Right lobe of liver (tissue), 6 donors: Measurements from ENCODE around the gene TBCEL. TPM values are rescaled to one million over a fixed set of nuclear protein-coding genes. Genes with fewer than 3 reads are reported as not detected.

ENCODE experiments used
- ATAC-seq, 4 donors: fragments of 200-7000 bp; cut with Tn5 transposase; one replicate each; pipeline ENCODE4 v1.9.1; 2020; ENCODE audit warnings: mild to moderate bottlenecking in 4 of 4, moderate library complexity in 4 of 4
- DNase-seq, 3 donors: peaks; one replicate each; pipeline ENCODE4 v3.0.0-alpha.2; 2020
- H3K27ac ChIP-seq, 3 donors: fragments of 200-600 bp; one replicate each; pipeline ENCODE4 v1.8.0; 2022
- H3K27me3 ChIP-seq, 2 donors: fragments of 200-600 bp; one replicate each; pipeline ENCODE4 v1.8.0; 2022
- H3K36me3 ChIP-seq, 4 donors: fragments of 200-600 bp; sonication (generic) in 1 of 4; one replicate each; pipeline versions ENCODE4 v1.5.1 to v1.8.0; 2017 to 2022; ENCODE audit warnings: control low read depth in 1 of 4
- H3K4me1 ChIP-seq, 4 donors: fragments of 200-600 bp; sonication (generic) in 1 of 4; one replicate each; pipeline versions ENCODE4 v1.5.1 to v1.8.0; 2017 to 2022; ENCODE audit warnings: control low read depth in 1 of 4
- H3K4me3 ChIP-seq, 3 donors: fragments of 200-600 bp; one replicate each; pipeline ENCODE4 v1.8.0; 2022
- H3K9me3 ChIP-seq, 4 donors: fragments of 200-600 bp; sonication (generic) in 1 of 4; one replicate each; pipeline versions ENCODE4 v1.5.1 to v1.8.0; 2017 to 2022; ENCODE audit warnings: control low read depth in 1 of 4
- CTCF ChIP-seq, 4 donors: fragments of 200-600 bp in 3 of 4; fragments of 450-650 bp in 1 of 4; IDR thresholded peaks; one replicate each; pipeline versions ENCODE4 v1.5.1 to v1.8.0; 2016 to 2022; ENCODE audit warnings: antibody characterized with exemption in 4 of 4, mild to moderate bottlenecking in 2 of 4
- POLR2A ChIP-seq: fragments of 450-650 bp; IDR thresholded peaks from one replicate; pipeline ENCODE4 v1.6.1; 2017; ENCODE audit warnings: antibody characterized with exemption, mild to moderate bottlenecking
- WGBS: methylation state at CpG from one replicate; pipeline ENCODE4 v1.1.6; 2018; ENCODE audit warnings: low coverage, low lambda C conversion rate; ENCODE audit not compliant: insufficient coverage; ENCODE audit errors: missing lambda C conversion rate; 5-methylcytosine and 5-hydroxymethylcytosine counted together
- intact Hi-C, 2 donors: fragments of 100-400 bp; cut with DNase I; formaldehyde crosslinking; loops; one replicate each; pipeline versions ENCODE4 v1.11.2 to v1.14.1; 2022
- total RNA-seq, 6 experiments: library from RNA; depleted of rRNA in 2 of 6; stranded (reverse); fragments of >200 nt in 2 of 6; fragmentation: NEBNext Ultra II Directional in 3 of 6; extraction: Animal tissue kit (Norgen Biotek cat#: 25700) in 3 of 6; gene quantifications; one replicate each; pipeline versions ENCODE4 v1.1.0 to v1.2.4, GENCODE V29; 2016 to 2023
- donor health status: DM: no; HTN: yes; CAD: no.
- donor health status: DM: no; HTN: no; CAD: no.
- donor health status: DM: no; HTN: no; CAD: no.
- donor health status: DM: no; HTN: yes; CAD: no.
- donor health status: DM: no; HTN: yes; CAD: no.

Gene TBCEL
- total RNA-seq, 6 experiments from 2014 or later = 9.6 to 37.9 (median 17.8) TPM

DNA sequence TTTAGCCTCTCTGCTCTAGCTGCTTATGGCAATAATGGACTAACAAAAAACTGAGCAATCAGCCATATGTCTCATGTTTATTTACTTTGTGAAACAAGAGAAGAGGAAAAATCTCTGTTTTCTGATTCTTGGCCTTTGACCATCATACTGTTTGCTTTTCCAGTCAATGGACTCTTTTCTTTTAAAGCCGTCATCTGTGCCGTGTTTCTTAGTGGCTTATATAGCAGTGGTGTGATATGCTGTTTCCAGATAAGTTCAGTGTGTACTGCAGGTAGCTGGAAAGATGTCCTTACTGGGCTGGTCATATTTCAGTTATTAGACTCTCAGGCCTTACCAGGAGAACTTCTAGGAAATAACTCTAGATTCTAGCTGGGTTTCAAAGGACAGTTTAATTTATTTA is 43.6 kb downstream of the TBCEL start:
- 0% methylated on average over 2 of the region's 2 CpGs for WGBS
- peak overlapping the region; percentile 76 to 89 (median 86) for H3K27ac ChIP-seq
- ATAC-seq (peak; percentile 91 to 97 (median 93)), DNase-seq (no peak)
- no peaks in the 10 kb centered on the region for H3K9me3 ChIP-seq
- TF ChIP-seq POLR2A (peak; percentile 60), CTCF (IDR thresholded peaks at IDR 0.05) (no peak)
- H3K4me1 ChIP-seq = peaks cover 0 to 34% (median 10%) of the 10 kb centered on the region in 4 donors
- intact Hi-C loops = no loop called here
- H3K27me3 ChIP-seq = no peaks in the 10 kb centered on the region
- no peaks in the 10 kb centered on the region for H3K36me3 ChIP-seq
- no peak overlapping the region for H3K4me3 ChIP-seq

DNA sequence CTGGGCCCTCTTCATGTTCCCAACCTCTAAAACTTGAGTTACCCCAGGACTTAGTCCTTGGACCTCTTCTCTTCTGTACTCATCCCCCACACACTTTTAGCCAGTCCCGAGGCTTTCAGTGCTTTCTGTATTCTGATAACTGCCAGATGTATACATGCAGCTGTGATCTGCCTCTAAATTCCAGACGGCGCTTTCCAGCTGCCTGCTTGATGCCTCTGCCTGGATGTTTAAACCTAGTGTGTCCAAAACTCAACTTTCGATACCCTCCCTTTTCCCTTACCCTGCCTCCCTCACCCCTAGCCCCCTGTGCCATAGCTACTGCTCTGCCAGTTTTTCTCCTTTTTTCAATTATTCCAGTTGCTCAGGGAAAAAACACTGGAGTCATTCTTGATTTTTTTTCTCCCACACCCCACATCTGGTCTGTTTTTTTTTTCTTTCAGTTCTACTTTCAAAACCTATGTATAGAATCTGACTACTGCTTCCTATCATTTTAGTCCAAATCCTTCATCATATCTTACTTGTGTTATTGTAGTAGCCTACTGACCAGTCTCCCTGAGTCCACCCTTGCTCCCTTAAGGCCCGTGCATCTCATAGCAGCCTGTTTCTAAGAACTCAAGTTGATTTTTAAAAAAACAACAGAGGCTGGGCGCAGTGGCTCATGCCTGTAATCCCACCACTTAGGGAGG is 44.2 kb downstream of the TBCEL start:
- ATAC-seq = peak; percentile 9 to 23 (median 10)
- Histone ChIP-seq H3K27me3 (no peaks in the 10 kb centered on the region), H3K27ac (peak overlapping the region; percentile 76 to 89 (median 86)), H3K4me1 (peaks cover 0 to 34% (median 10%) of the 10 kb centered on the region in 4 donors), H3K9me3 (no peaks in the 10 kb centered on the region), H3K4me3 (no peak overlapping the region), H3K36me3 (no peaks in the 10 kb centered on the region)
- no peak for DNase-seq
- no peak for TF ChIP-seq POLR2A
- TF ChIP-seq CTCF (IDR thresholded peaks at IDR 0.05) = no peak
- WGBS = 81% methylated on average over 6 of the region's 6 CpGs
- intact Hi-C loops = no loop called here

GRCh38 chr11:121068787-121069186 is 44.9 kb downstream of the TBCEL start:
- WGBS = 76% methylated on average over 6 of the region's 6 CpGs
- Histone ChIP-seq H3K36me3 (no peaks in the 10 kb centered on the region), H3K27ac (peak overlapping the region in 2 of 3 donors; percentile 86 to 89), H3K4me1 (peaks cover 0 to 34% (median 10%) of the 10 kb centered on the region in 4 donors), H3K4me3 (no peak overlapping the region), H3K9me3 (no peaks in the 10 kb centered on the region), H3K27me3 (no peaks in the 10 kb centered on the region)
- peak in 2 of 4 donors; percentile 7 to 16 for ATAC-seq
- DNase-seq = no peak
- intact Hi-C loops = no loop called here
- no peak for TF ChIP-seq POLR2A
- no peak for TF ChIP-seq CTCF (IDR thresholded peaks at IDR 0.05)

DNA sequence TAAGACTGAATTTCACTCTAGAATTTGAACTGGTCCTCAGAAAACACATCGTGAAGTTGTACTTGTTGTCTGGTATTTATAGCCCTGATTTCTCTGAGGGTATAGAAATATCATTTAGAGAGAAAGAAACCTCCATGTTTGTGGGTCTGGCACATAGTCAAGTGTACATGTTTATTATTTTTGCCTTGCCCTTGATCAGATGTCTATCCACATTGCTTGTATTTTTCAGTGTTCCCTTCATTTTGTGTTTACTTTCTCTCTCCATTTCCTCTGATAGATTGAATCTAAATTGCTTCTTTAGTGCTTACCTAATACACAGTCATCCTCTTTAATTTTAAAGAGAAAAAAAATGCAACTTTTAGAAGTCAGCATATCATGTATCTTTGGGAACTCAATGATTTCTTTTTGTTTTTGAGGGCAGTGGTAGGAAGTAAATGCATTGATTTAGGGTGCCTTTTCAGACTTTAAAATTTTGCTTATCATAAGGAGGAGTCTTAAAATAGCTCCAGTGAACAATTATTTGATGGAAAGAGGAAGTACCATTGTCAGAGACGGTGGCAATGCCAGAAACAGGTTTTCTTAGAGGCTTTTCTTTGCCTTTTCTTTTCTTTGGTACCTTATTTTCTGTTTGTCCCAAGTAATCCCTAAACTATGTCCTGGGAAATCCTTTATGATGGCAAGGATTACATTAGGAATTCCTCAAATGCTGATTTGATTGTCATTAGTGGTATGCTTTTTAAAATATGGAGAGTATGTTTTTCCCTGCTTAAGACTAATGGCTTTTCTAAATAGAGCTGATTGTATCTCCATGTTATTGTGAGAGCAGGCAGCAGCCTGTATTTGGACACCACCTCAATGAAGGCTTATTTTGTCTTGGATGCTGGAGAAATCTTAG is 47.3 kb downstream of the TBCEL start:
- Histone ChIP-seq H3K27ac (peak overlapping the region in 1 of 3 donors; percentile 32), H3K4me1 (peaks cover 0 to 34% (median 10%) of the 10 kb centered on the region in 4 donors), H3K4me3 (no peak overlapping the region), H3K36me3 (no peaks in the 10 kb centered on the region), H3K27me3 (no peaks in the 10 kb centered on the region), H3K9me3 (no peaks in the 10 kb centered on the region)
- ATAC-seq = no peak
- 66% methylated on average over 2 of the region's 2 CpGs for WGBS
- DNase-seq = no peak
- intact Hi-C loops = no loop called here
- TF ChIP-seq POLR2A (no peak), CTCF (IDR thresholded peaks at IDR 0.05) (no peak)
